Lung (tissue), 12 donors: ENCODE results near the gene SULT1E1. TPM values are rescaled to one million over a fixed set of nuclear protein-coding genes. Genes with fewer than 3 reads are reported as not detected.

Experiments
- ATAC-seq: fragments of 200-7000 bp; cut with Tn5 transposase; one replicate; pipeline ENCODE4 v1.9.1; 2020; ENCODE audit warnings: moderate number of reproducible peaks; ENCODE audit not compliant: insufficient read depth, low FRiP score
- DNase-seq, 3 donors: peaks; one replicate each; pipeline ENCODE4 v3.0.0-alpha.2; 2013 to 2017
- H3K27ac ChIP-seq, 2 donors: one replicate each; pipeline ENCODE4 v1.5.1; 2013; ENCODE audit warnings: mild to moderate bottlenecking in 2 of 2, moderate library complexity in 2 of 2, control low read depth in 1 of 2, inconsistent platforms in 1 of 2, low read depth in 1 of 2, low read length in 1 of 2
- H3K27me3 ChIP-seq, 3 donors: one replicate each; pipeline ENCODE4 v1.5.1; 2013; ENCODE audit warnings: low read length in 2 of 3; ENCODE audit not compliant: control insufficient read depth in 3 of 3, insufficient read depth in 3 of 3
- H3K36me3 ChIP-seq, 4 donors: one replicate each; pipeline ENCODE4 v1.5.1; 2013; ENCODE audit warnings: low read length in 4 of 4, mild to moderate bottlenecking in 1 of 4, moderate library complexity in 1 of 4; ENCODE audit not compliant: control insufficient read depth in 4 of 4, insufficient read depth in 4 of 4
- H3K4me1 ChIP-seq, 5 donors: one replicate each; pipeline ENCODE4 v1.5.1; 2013; ENCODE audit warnings: low read length in 5 of 5, mild to moderate bottlenecking in 2 of 5, moderate library complexity in 1 of 5; ENCODE audit not compliant: control insufficient read depth in 5 of 5, insufficient read depth in 5 of 5
- H3K4me3 ChIP-seq: one replicate; pipeline ENCODE4 v1.5.1; 2013; ENCODE audit warnings: mild to moderate bottlenecking, control low read depth, moderate library complexity
- H3K9ac ChIP-seq, 2 donors: one replicate each; pipeline ENCODE4 v1.5.1; 2013; ENCODE audit warnings: low read length in 2 of 2, control low read depth in 1 of 2; ENCODE audit not compliant: insufficient read depth in 1 of 2
- H3K9me3 ChIP-seq, 4 donors: one replicate each; pipeline ENCODE4 v1.5.1; 2013; ENCODE audit warnings: low read length in 3 of 4, mild to moderate bottlenecking in 1 of 4, moderate library complexity in 1 of 4; ENCODE audit not compliant: control insufficient read depth in 4 of 4, insufficient read depth in 3 of 4
- CTCF ChIP-seq: IDR thresholded peaks from 2 replicates; pipeline ENCODE4 v1.5.1; 2012; ENCODE audit warnings: mild to moderate bottlenecking; ENCODE audit errors: control extremely low read depth, extremely low read depth
- WGBS, 2 donors: extraction: QIAGEN DNeasy Blood & Tissue Kit; methylation state at CpG; one replicate each; pipeline ENCODE4 v1.1.7; 2013; 5-methylcytosine and 5-hydroxymethylcytosine counted together
- polyA plus RNA-seq, 2 donors: library from polyadenylated mRNA; stranded (reverse); fragments of 200-250 nt; gene quantifications; one replicate each; pipeline ENCODE4 v1.2.1, GENCODE V29; 2013
- total RNA-seq, 2 donors: library from RNA; depleted of rRNA in 1 of 2; stranded (reverse); fragments of >200 nt in 1 of 2; gene quantifications; one replicate each; pipeline ENCODE4 v1.2.1, GENCODE V29; 2014 to 2021
- donor health status: control.
- donor health status: control.
- donor health status: Bipolar disorder and iron deficiency.
- donor health status: healthy.
- donor health status: DM: yes; HTN: yes; CAD: no.

SULT1E1 gene
- total and polyA plus RNA-seq, 4 donors = 0.39 to 146 (median 3.6) TPM

GRCh38 chr4:69823481-69824186 is 36.3 kb downstream of the SULT1E1 start:
- WGBS, 2 donors = 46 to 64% methylated on average over 8 of the region's 8 CpGs
- TF ChIP-seq CTCF = peak; percentile 43
- H3K9ac ChIP-seq = no peak overlapping the region

GRCh38 chr4:69823048-69823447 is 36.9 kb downstream of the SULT1E1 start:
- Histone ChIP-seq H3K36me3 (no peaks in the 10 kb centered on the region), H3K4me1 (peaks cover 0 to 3% (median 0%) of the 10 kb centered on the region in 5 donors), H3K27me3 (no peaks in the 10 kb centered on the region), H3K27ac (no peak overlapping the region), H3K9me3 (no peaks in the 10 kb centered on the region), H3K9ac (no peak overlapping the region), H3K4me3 (no peak overlapping the region)
- 67 to 69% methylated on average over 4 of the region's 4 CpGs for WGBS, 2 donors
- no peak for DNase-seq
- no peak for TF ChIP-seq CTCF
- no peak for ATAC-seq

More at GRCh38 chr4:69823481-69824186, 36.3 kb downstream of the SULT1E1 start:
- Histone ChIP-seq H3K36me3 (no peaks in the 10 kb centered on the region), H3K4me1 (peaks cover 0 to 4% (median 0%) of the 10 kb centered on the region in 5 donors), H3K4me3 (no peak overlapping the region), H3K27ac (no peak overlapping the region), H3K9me3 (no peaks in the 10 kb centered on the region), H3K27me3 (no peaks in the 10 kb centered on the region)
- peak; percentile 89 for ATAC-seq
- peak; percentile 65 to 86 (median 77) for DNase-seq

GRCh38 chr4:69822198-69822597 is 37.7 kb downstream of the SULT1E1 start:
- Histone ChIP-seq H3K4me3 (no peak overlapping the region), H3K27ac (no peak overlapping the region), H3K36me3 (no peaks in the 10 kb centered on the region), H3K27me3 (no peaks in the 10 kb centered on the region), H3K9me3 (no peaks in the 10 kb centered on the region), H3K9ac (no peak overlapping the region), H3K4me1 (peaks cover 0 to 3% (median 0%) of the 10 kb centered on the region in 5 donors)
- TF ChIP-seq CTCF = no peak
- no peak for ATAC-seq
- 86 to 92% methylated on average over 5 of the region's 5 CpGs for WGBS, 2 donors
- no peak for DNase-seq
